Measurements from ENCODE around the gene AGBL3.

DNA sequence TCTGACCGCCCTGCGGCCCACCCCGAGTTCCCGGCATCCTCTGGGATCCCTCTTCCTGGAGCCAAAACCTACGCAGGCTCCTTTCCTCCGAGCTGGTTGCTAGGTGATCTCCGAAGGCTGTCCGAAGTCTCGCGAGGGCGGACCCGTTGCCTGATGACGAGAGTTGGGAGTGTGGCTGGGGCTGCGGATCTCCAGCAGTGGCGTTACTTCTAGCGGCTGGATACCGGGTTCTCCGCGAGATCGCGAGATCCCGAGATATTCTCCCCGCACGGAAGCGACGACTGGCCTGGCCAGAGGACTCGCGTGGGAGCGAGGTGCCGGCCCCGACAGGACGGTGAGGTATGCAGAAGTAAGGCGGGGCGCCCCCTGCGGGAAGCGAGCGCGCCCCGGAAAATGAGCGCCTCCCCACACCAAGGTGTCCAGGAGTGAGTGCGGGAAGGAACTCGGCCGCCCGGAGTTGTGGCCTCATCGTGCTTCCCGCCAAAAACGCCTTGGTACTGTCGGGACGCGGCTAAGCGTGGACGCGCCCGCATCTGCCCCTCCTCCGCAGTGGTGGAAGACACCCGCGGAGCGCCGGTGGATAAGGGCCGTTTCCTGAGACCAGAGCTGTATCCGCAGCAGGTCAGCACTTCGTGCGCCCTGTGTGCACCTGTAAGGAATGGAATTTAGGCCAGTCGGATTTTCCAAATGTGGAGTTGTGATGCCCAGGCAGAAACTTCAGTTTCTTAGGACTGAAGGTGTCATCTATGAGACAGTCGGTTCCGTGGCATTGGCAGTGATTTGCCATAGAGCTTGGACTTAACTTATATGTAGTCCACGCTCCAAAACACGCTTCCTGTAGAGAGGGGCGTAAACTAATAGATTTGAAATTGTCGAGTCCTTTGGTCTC, at the start of gene AGBL3:
- TF ChIP-seq CEBPB (IDR thresholded peaks at IDR 0.05) (no peak), TCF12 (IDR thresholded peaks at IDR 0.05; ENCODE audit: low read depth) (0 out of 2 replicates have a peak, but pooled peaks have one; percentile 46), TAF1 (IDR thresholded peaks at IDR 0.05; ENCODE audit: low read depth) (peak; percentile 85), EP300 (IDR thresholded peaks at IDR 0.05; ENCODE audit: borderline replicate concordance) (no peak), NFIC (IDR thresholded peaks at IDR 0.05) (no peak; the same call in 1 of the 2 replicates)
- TF ChIP-seq, protein P1, sequence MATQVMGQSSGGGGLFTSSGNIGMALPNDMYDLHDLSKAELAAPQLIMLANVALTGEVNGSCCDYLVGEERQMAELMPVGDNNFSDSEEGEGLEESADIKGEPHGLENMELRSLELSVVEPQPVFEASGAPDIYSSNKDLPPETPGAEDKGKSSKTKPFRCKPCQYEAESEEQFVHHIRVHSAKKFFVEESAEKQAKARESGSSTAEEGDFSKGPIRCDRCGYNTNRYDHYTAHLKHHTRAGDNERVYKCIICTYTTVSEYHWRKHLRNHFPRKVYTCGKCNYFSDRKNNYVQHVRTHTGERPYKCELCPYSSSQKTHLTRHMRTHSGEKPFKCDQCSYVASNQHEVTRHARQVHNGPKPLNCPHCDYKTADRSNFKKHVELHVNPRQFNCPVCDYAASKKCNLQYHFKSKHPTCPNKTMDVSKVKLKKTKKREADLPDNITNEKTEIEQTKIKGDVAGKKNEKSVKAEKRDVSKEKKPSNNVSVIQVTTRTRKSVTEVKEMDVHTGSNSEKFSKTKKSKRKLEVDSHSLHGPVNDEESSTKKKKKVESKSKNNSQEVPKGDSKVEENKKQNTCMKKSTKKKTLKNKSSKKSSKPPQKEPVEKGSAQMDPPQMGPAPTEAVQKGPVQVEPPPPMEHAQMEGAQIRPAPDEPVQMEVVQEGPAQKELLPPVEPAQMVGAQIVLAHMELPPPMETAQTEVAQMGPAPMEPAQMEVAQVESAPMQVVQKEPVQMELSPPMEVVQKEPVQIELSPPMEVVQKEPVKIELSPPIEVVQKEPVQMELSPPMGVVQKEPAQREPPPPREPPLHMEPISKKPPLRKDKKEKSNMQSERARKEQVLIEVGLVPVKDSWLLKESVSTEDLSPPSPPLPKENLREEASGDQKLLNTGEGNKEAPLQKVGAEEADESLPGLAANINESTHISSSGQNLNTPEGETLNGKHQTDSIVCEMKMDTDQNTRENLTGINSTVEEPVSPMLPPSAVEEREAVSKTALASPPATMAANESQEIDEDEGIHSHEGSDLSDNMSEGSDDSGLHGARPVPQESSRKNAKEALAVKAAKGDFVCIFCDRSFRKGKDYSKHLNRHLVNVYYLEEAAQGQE (IDR thresholded peaks at IDR 0.05; ENCODE audit: low read depth): no peak
- TF ChIP-seq, protein P2, sequence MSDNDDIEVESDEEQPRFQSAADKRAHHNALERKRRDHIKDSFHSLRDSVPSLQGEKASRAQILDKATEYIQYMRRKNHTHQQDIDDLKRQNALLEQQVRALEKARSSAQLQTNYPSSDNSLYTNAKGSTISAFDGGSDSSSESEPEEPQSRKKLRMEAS (IDR thresholded peaks at IDR 0.05): peak; percentile 85

All from Ishikawa (cell line).